Vagina (tissue), 2 donors: Measurements from ENCODE around the gene ZEB2.

Experiments used
- POLR2A ChIP-seq, 2 donors: fragments of 450-650 bp; IDR thresholded peaks; one replicate each; pipeline ENCODE4 v1.6.1; 2017; ENCODE audit warnings: antibody characterized with exemption in 2 of 2, mild to moderate bottlenecking in 2 of 2, moderate library complexity in 2 of 2
- POLR2AphosphoS5 ChIP-seq, 2 donors: sonication (generic); formaldehyde crosslinking; IDR thresholded peaks; one replicate each; pipeline ENCODE4 v1.9.0; 2017; ENCODE audit warnings: antibody characterized with exemption in 2 of 2, mild to moderate bottlenecking in 2 of 2, low read depth in 1 of 2; ENCODE audit not compliant: insufficient read depth in 1 of 2

GRCh38 chr2:144529841-144530240 lies 9.9 kb upstream of the ZEB2 start:
- TF ChIP-seq POLR2A (IDR thresholded peaks at IDR 0.05) (no peak), POLR2AphosphoS5 (IDR thresholded peaks at IDR 0.05; ENCODE audit: insufficient read depth in 1 of 2, low read depth in 1 of 2) (no peak)
